HG03066 (cell line): Measurements from ENCODE around the gene MIX23.

ENCODE experiments used
- ATAC-seq: cut with Tn5 transposase; IDR thresholded peaks from one replicate; pipeline ENCODE4 v1.9.1; 2021; ENCODE audit warnings: low read depth; ENCODE audit not compliant: unreplicated experiment

The MIX23 gene

DNA sequence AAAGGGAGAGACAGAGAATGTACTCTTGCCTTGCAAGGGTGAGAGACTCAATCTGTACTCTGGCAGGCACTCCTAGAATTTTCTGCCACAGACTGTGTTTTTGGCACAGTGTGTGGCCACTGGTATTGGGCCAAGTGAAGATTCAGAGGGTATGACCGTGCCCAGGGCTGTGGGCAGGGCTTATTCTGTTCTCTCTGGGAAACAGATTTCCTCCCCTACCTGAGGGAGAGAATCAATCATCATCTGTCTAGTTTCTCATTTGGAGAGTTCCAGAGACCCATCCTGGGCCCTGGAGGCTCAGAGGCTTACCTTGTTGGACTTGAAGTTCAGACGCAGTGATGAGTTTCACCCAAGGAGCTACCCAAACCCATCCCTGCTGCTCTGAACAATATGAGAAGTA is 29.8 kb downstream of the MIX23 start:
- ATAC-seq, result no peak

DNA sequence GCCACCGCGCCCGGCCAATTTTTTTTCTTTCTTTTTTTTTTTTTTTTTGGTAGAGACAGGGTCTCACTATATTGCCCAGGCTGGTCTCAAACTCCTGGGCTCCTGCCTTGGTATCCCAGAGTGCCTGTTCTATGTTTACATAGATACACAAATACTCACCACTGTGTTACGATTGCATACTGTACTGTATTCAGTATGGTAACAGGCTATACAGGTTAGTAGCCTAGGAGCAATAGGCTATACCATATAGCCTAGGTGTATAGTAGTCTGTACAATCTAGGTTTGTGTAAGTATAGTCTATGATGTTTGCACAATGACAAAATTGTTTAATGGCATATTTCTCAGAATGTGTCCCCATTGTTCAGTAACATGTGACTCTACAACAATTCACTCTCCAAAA is 31.4 kb downstream of the MIX23 start:
- no peak for ATAC-seq

GRCh38 chr3:122350814-122351418 is 32.1 kb downstream of the MIX23 start:
- ATAC-seq, result no peak

DNA sequence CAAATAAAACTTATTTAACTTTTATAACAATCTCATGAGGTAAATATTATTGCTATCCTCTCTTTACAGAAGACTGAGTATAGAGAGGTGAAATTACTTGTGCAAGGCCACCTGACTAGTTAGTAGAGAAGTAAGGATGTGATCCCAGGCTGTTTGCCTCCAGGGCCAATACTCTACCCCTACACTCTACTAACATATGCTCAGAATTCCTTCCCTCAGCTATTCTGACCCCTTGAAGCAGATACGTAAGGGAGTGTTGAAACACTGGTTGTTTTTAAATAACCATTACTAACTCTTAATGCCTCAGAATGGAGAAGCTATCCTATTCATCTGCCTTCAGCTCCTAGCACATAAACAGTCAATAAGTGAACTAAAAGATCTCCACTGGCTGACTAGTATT is 33.9 kb downstream of the MIX23 start:
- ATAC-seq, result no peak

GRCh38 chr3:122343654-122344053 is 39.4 kb downstream of the MIX23 start:
- ATAC-seq, result no peak

GRCh38 chr3:122342803-122343202 is 40.2 kb downstream of the MIX23 start:
- no peak for ATAC-seq

DNA sequence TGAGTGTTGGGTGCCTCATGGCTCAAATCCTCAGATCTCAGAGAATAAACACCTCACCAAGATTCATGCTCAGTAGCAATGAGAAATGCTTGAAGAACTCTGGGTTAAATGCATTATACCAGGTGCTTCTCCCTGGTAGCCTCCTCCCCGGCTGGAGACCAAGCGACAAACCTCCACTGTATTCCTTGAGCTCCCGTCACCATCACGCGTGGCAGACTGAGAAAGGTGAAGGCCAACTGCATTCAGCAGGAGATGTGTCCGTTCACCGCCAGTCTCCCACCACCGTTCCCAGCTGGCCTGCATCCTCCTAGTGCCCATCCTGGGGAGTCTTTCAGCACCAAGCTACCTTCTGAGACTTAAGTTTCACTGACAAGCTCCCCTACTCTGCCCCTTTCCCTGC is 50.5 kb downstream of the MIX23 start:
- no peak for ATAC-seq

- ATAC-seq, result no peak
Measured at GRCh38 chr3:122331886-122332285, 51.1 kb downstream of the MIX23 start.

DNA sequence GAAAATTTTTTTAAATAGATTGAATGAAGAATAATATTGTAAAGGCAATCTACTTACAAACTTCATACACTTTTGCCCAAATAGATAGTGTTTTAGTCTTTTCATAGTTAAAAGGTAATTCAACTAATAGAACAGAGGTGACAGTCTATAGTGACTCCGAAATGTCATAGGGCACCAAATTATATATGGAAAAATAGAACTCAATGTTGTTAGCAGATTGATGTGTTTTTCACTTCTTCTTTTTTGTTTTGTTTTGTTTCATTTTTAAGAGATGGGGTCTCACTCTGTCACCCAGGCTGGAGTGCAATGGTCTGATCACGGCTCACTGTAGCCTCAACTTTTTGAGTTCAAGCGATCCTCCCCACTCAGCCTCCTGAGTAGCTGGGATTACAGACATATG is 57.3 kb downstream of the MIX23 start:
- ATAC-seq, result no peak

- ATAC-seq, result no peak
Measured at GRCh38 chr3:122324871-122325323, 58.1 kb downstream of the MIX23 start, which contains the start of gene CSTA. Gene CSTA (plus strand): TSS chr3:122325248. CDS start chr3:122325293, 45 bp downstream.

DNA sequence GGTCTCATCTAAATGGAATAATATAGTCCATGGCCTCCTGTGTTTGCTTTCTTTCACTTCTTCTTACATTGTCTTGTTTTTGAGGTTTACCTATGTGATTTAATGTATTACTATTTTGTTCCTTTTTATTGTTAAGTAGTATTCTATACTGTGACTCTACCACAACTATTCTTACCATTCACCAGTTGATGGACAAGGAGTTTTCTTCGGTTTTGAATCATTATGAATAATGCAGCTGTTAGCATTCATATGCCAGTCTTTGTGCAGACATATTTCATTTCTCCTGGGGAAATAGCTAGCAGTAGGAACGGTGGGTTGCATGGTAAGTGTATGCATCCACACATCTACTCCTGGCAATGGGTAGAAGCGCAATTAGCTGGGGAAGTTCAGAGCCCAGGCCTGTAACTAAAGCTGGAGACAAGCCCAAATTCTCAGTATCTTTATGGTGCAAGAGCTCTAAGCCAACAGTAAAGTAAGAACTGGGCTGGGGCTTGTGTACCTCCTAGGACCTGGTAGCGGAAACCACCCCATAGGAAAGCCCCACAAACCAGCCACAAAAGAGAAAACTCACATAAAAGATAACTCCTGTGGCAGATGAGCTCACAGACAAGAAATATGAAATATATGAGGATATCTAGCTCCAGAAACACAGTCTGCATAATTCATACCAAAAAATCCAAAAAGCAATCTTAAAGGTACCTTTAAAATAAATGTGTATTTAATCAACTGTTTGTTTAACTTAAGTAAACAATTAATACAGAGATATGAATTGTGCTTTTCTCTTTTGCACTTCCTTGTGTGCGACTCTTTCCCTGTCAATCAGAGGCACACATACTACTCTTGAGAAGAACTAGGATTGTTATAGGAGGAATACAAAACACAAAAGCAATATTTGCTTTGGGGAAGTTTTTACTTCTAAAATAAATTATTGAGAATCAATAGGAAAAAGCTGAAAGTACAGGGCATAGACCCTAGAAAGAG is 60.6 kb downstream of the MIX23 start:
- no peak for ATAC-seq

DNA sequence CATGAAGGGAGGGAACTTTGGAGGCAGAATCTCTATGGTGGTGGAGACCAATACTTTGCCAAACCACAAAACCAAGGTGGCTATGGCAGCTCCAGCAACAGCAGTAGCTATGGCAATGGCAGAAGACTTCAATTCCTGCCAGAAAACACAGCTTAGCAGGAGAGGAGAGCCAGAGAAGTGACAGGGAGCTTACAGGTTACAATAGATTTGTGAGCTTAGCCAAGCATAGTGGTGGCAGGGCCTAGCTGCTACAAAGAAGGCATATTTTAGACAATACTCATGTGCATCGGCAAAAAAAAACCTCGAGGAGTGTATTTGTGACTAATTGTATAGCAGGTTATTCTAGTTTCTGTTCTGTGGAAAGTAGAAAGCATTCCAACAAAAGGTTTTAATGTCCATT is 64.4 kb downstream of the MIX23 start:
- no peak for ATAC-seq

- no peak for ATAC-seq
Measured at GRCh38 chr3:122316368-122316767, 66.7 kb downstream of the MIX23 start.

DNA sequence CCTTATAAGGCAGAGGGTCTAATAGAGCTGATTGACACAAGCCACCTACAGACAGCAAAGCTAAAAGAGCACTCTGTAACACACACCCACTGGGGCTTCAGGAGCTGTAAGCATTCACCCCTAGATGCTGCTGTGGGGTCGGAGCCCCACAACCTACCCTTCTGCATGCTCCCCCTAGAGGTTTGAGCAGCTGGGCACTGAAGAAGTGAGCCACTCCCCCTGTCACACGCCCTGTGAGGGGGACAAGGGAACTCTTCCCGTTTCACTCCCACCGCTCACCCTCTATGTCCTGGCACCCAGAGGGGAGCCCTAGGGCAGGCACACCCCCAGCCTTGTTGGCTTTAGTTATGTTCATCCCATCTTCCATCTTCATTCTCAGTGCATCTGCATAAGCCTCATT is 67.4 kb downstream of the MIX23 start:
- ATAC-seq, result no peak

DNA sequence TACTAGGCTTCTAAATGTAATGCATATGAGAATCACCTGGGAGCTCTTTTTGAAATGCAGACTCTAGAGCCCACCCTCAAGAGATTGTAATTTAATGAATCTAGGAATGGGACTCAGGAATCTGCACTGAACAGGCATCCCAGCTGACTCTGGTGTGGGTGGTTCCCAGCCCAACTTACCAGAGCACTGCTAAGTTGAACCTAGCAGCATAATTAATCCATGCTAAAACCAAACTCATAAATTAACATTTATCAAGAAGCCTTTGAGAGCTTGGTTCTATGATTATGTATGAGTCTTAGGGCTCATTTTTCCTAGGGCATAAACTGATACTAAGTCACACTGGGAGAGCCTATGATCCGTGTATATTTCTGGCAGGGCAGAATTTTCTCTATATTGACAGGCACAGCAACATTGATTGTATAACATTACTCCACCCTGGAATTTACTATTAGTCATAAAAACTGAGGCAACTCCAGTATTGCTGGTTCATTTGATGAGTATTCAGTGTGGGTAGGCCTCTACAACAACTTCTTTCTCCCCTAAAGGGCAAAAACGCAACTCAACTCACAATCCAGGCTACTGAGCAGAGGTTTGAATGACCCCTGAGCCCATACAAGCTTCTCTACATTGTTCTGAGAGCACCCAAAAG is 68.7 kb downstream of the MIX23 start:
- no peak for ATAC-seq

GRCh38 chr3:122313281-122313680 is 69.8 kb downstream of the MIX23 start:
- ATAC-seq, result no peak

DNA sequence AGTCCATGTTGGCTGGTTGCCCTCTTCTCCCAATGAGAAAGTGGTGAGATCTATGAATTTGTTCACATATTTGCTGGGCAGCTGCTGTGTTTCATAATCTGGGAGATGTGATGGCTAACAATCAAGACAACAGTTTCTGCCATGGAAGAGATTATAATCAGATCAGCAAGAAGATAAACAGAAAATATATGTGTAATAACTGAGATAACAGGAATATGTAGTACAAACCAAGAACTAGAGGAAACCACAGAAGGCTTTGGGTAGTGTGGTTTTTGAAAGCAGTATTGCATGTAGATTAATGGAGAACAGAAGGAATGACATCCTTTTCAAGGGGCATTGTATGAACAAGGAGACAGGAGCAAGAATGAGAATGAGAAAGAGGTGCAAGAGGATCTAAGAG is 70.2 kb downstream of the MIX23 start:
- no peak for ATAC-seq

DNA sequence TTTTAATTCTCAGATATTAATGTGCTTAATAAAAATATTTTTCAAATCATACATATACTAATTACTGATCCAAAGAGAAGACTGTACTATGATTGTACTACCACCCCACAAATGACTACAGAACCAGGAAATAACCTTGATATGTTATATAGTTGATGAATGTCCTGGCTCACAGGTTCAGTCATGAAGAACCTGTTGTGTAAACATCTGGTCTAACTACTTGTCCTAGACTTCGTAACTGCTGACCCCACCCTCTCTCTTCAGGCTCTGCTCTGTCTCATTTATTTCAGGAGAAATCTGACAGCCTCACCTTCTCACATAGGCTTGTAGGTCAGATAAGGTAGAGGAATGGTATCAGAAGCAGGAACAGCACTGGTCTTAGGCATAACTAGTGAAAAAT is 72.7 kb downstream of the MIX23 start:
- no peak for ATAC-seq
